GM12878 (cell line): ENCODE results near the gene KASH5. TPM values are rescaled to one million over a fixed set of nuclear protein-coding genes. Genes with fewer than 3 reads are reported as not detected.

ENCODE experiments used
- CREB1 ChIP-seq: IDR thresholded peaks from 2 replicates; pipeline ENCODE4 v1.6.1; 2012; ENCODE audit warnings: low read depth, mild to moderate bottlenecking, inconsistent platforms
- DPF2 ChIP-seq: fragments of 450-650 bp; IDR thresholded peaks from 2 replicates; pipeline ENCODE4 v1.6.1; 2017; ENCODE audit warnings: mild to moderate bottlenecking
- EP300 ChIP-seq, 2 experiments: fragments of 150-350 bp in 1 of 2; IDR thresholded peaks; 2 replicates each; pipeline ENCODE4 v1.6.1; 2011 to 2012; ENCODE audit warnings: low read depth in 2 of 2, low read length in 2 of 2, borderline replicate concordance in 1 of 2, improper control_type of control experiment in 1 of 2, inconsistent platforms in 1 of 2; ENCODE audit not compliant: control insufficient read depth in 1 of 2
- HCFC1 ChIP-seq: fragments of 150-350 bp; IDR thresholded peaks from 2 replicates; pipeline ENCODE4 v1.6.1; 2014; ENCODE audit warnings: low read length
- HDAC6 ChIP-seq: fragments of 200-600 bp; sonication (generic); IDR thresholded peaks from one replicate; pipeline ENCODE4 v1.8.0; 2017; ENCODE audit warnings: antibody characterized with exemption; ENCODE audit not compliant: unreplicated experiment
- HDGF ChIP-seq: fragments of 450-650 bp; IDR thresholded peaks from 2 replicates; pipeline ENCODE4 v1.6.1; 2016; ENCODE audit warnings: antibody characterized with exemption
- IKZF1 ChIP-seq: fragments of 450-650 bp; conservative IDR thresholded peaks from 2 replicates; pipeline ENCODE4 v1.6.1; 2017; ENCODE audit warnings: antibody characterized with exemption, mild to moderate bottlenecking
- NFXL1 ChIP-seq: fragments of 450-650 bp; IDR thresholded peaks from 2 replicates; pipeline ENCODE4 v1.6.1; 2017; ENCODE audit warnings: antibody characterized with exemption, mild to moderate bottlenecking, borderline replicate concordance
- PBX3 ChIP-seq: IDR thresholded peaks from 2 replicates; pipeline ENCODE4 v1.6.1; 2011; ENCODE audit warnings: mild to moderate bottlenecking, low read depth, low read length, moderate library complexity; ENCODE audit not compliant: insufficient replicate concordance
- PRDM15 ChIP-seq: fragments of 450-650 bp; formaldehyde crosslinking; IDR thresholded peaks from 2 replicates; pipeline ENCODE4 v1.4.0; 2020; ENCODE audit warnings: mild to moderate bottlenecking, moderate library complexity
- RB1 ChIP-seq: fragments of 450-650 bp; formaldehyde crosslinking; IDR thresholded peaks from 2 replicates; pipeline ENCODE4 v1.6.1; 2017; ENCODE audit warnings: mild to moderate bottlenecking, borderline replicate concordance
- SP1 ChIP-seq: IDR thresholded peaks from one replicate; pipeline ENCODE4 v1.6.1; 2011; ENCODE audit warnings: low read depth, low read length
- SPI1 ChIP-seq: IDR thresholded peaks from 2 replicates; pipeline ENCODE4 v1.6.1; 2011; ENCODE audit warnings: low read depth, mild to moderate bottlenecking, low read length, moderate library complexity, borderline replicate concordance; ENCODE audit not compliant: insufficient read depth
- ZNF592 ChIP-seq: fragments of 450-650 bp; IDR thresholded peaks from 2 replicates; pipeline ENCODE4 v1.6.1; 2017; ENCODE audit warnings: mild to moderate bottlenecking, moderate library complexity
- polyA plus RNA-seq, 11 experiments: library from polyadenylated mRNA; depleted of rRNA in 4 of 11; unstranded in 6 of 11; stranded (reverse) in 5 of 11; fragments of >200 nt; fragmentation: Nextera tagmentation in 4 of 11; fragmentation: Illumina TruSeq in 1 of 11; extraction: Ambion mirVana in 4 of 11; extraction: Trizol in 1 of 11; gene quantifications; 1 replicate in 1 of 11; 2 replicates in 10 of 11; pipeline versions ENCODE4 v1.2.1 to v1.2.3, GENCODE V29; 2011 to 2016; ENCODE audit warnings: inconsistent platforms in 2 of 11, missing spikeins in 2 of 11, low read depth in 1 of 11
- total RNA-seq, 4 experiments: library from RNA; depleted of rRNA in 3 of 4; stranded (reverse); fragments of >200 nt in 3 of 4; fragmentation: Illumina TruSeq in 1 of 4; extraction: Trizol in 1 of 4; gene quantifications; 2 replicates each; pipeline versions ENCODE4 v1.2.1 to v1.2.3, GENCODE V29; 2013 to 2021
- TF ChIP-seq, protein P1 (sequence below): fragments of 450-650 bp; IDR thresholded peaks from 2 replicates; pipeline ENCODE4 v1.6.1; 2017; ENCODE audit warnings: low read depth, mild to moderate bottlenecking, moderate library complexity
- TF ChIP-seq, protein P2 (sequence below): IDR thresholded peaks from 2 replicates; pipeline ENCODE4 v1.6.1; 2011; ENCODE audit warnings: borderline replicate concordance, low read depth, mild to moderate bottlenecking, moderate library complexity, mixed read lengths, low read length; ENCODE audit not compliant: insufficient read depth; ENCODE audit errors: extremely low read length

Gene KASH5
- total and polyA plus RNA-seq, 10 of the 15 experiments (the other 5 are each of a cell fraction or from before 2014, with no cell fraction given), result 0.03 to 0.06 (median 0.05) TPM; not detected in 7

DNA sequence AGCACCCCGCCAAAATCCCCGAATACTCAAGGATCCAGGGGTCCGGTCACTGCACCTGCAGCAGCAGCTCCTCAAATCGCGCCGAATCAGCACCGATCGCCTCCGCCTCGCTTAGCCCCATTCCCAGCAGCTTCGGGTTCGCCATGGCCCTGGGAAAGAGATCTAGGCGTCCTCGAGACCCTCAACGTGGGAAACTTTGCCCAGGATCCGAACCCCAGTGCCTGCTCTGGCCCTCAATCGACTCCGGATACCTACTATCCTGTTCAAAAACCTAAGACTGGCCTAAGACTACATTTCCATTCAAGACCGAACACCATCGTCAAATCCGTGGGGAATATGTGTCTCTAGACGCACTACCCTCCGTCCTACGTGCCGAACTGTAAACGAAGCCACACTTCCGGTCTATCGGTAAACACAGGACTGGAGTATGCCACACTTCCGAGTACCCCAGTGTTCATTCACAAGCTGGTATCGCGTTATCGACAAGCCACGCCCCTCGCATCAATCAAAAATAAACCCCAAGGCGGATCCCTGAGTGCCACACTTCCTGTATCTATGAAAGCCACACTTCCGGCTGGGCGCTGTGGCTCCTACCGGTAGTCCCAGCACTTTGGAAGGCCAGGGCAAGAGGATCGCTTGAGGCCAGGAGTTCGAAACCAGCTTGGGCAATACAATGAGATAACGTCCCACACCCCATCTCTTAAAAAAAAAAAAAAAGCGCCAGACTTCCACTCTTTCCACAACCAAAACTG lies 63.6 kb downstream of the KASH5 start, which contains the start of gene PIH1D1 (continued):
- TF ChIP-seq HDAC6, result no peak
- peak; percentile 61; the same call in 1 of the 2 replicates for TF ChIP-seq SPI1
- TF ChIP-seq NFXL1, result no peak
- TF ChIP-seq, protein P1, sequence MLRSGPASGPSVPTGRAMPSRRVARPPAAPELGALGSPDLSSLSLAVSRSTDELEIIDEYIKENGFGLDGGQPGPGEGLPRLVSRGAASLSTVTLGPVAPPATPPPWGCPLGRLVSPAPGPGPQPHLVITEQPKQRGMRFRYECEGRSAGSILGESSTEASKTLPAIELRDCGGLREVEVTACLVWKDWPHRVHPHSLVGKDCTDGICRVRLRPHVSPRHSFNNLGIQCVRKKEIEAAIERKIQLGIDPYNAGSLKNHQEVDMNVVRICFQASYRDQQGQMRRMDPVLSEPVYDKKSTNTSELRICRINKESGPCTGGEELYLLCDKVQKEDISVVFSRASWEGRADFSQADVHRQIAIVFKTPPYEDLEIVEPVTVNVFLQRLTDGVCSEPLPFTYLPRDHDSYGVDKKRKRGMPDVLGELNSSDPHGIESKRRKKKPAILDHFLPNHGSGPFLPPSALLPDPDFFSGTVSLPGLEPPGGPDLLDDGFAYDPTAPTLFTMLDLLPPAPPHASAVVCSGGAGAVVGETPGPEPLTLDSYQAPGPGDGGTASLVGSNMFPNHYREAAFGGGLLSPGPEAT, result peak; percentile 50; the same call in 1 of the 2 replicates
- peak; percentile 100 for TF ChIP-seq ZNF592
- 0 out of 2 replicates have a peak, but pooled peaks have one; percentile 25 for TF ChIP-seq DPF2
- TF ChIP-seq HCFC1, result peak; percentile 82
- no peak; the same call in 1 of the 2 replicates for TF ChIP-seq RB1
- TF ChIP-seq PRDM15, result no peak
- peak; percentile 60 for TF ChIP-seq CREB1
- peak; percentile 62; the same call in 1 of the 2 replicates for TF ChIP-seq HDGF
- TF ChIP-seq IKZF1, result peak; percentile 75; the same call in 1 of the 2 replicates
- peak; percentile 75 for TF ChIP-seq SP1
- TF ChIP-seq EP300 (IDR thresholded peaks at IDR 0.05; ENCODE audit: borderline replicate concordance in 1 of 2, control insufficient read depth in 1 of 2, low read depth in 2 of 2, low read length in 2 of 2), result no peak
- peak; percentile 92 for TF ChIP-seq PBX3
- TF ChIP-seq, protein P2, sequence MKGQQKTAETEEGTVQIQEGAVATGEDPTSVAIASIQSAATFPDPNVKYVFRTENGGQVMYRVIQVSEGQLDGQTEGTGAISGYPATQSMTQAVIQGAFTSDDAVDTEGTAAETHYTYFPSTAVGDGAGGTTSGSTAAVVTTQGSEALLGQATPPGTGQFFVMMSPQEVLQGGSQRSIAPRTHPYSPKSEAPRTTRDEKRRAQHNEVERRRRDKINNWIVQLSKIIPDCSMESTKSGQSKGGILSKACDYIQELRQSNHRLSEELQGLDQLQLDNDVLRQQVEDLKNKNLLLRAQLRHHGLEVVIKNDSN, result no peak
